ENCODE data around the gene CPNE7.
A peak's percentile ranks its signal among the peaks of the same experiment; 100 is the strongest.
"Not testable (repeated sequence)": the region's sequence is repeated elsewhere in the genome, so short reads cannot be mapped to it uniquely, and the experiment has no call there.

The CPNE7 gene

GRCh38 chr16:89570983-89571598 lies 4.5 kb upstream of the CPNE7 start:
- H3K36me3 ChIP-seq (ENCODE audit: insufficient read depth, low read length); H3K4me3 ChIP-seq (ENCODE audit: low read length); H3K9ac ChIP-seq (ENCODE audit: low read depth, low read length); H3K4me1 ChIP-seq (ENCODE audit: insufficient read depth, low read length); H3K9me3 ChIP-seq (ENCODE audit: insufficient read depth, low read depth, low read length); H3K27ac ChIP-seq (ENCODE audit: low read depth, low read length): not testable (repeated sequence)
- H3K27me3 ChIP-seq (ENCODE audit: insufficient read depth, low read length): peaks cover 20% of the 10 kb centered on the region
- 84% methylated on average over 36 of the region's 36 CpGs for WGBS

DNA sequence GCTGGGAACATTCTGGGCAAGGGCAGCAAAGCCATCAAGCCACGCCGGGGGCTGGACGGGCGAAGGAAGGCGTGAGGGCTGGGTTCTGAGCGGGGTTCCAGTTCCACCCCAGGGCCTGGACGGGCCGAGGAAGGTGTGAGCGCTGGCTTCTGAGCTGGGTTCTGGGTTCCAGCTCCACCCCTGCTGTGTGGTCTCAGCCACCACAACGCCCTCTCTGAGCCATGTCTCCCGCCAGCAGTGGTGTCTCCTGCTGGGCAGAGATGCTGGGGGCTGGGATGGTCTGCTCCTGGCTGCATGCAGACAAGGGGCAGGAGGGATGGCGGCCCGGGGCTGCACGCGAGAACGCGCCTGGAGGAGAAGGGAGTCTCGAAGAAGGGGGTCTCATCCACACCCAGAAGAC lies 3.9 kb upstream of the CPNE7 start:
- peaks cover 7% of the 10 kb centered on the region; the same call in 1 of the 2 replicates for H3K4me1 ChIP-seq (ENCODE audit: insufficient read depth, low read length)
- no peaks in the 10 kb centered on the region for H3K9me3 ChIP-seq (ENCODE audit: insufficient read depth, low read depth, low read length)
- H3K27me3 ChIP-seq (ENCODE audit: insufficient read depth, low read length): peaks cover 25% of the 10 kb centered on the region
- no peak overlapping the region for H3K27ac ChIP-seq (ENCODE audit: low read depth, low read length)
- H3K9ac ChIP-seq (ENCODE audit: low read depth, low read length): no peak overlapping the region
- no peak overlapping the region for H3K4me3 ChIP-seq (ENCODE audit: low read length)
- H3K36me3 ChIP-seq (ENCODE audit: insufficient read depth, low read length): no peaks in the 10 kb centered on the region
- 86% methylated on average over 18 of the region's 18 CpGs for WGBS

DNA sequence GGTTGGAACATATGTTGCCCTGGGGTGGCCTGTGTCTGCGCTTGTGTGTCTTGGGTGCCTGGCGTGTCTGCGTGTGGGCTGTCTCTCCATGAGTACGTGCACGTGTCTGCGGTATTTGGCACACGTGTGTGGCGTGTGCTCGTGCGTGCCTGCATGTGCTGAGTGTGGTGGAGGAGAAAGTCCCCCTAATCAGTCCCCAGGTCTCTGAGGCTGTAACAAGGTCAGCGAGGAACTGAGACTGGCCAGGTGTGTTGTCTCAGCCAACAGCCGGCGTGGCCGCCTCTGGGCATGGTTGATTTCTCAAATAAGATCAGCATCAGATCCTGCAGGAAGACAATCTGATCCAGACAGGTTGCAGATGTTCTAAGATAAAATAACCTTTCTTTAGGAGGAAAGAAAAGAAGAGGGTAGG lies 3.5 kb upstream of the CPNE7 start:
- WGBS: 92% methylated on average over 14 of the region's 14 CpGs
- Histone ChIP-seq H3K9ac (ENCODE audit: low read depth, low read length) (no peak overlapping the region), H3K36me3 (ENCODE audit: insufficient read depth, low read length) (no peaks in the 10 kb centered on the region), H3K4me3 (ENCODE audit: low read length) (no peak overlapping the region), H3K4me1 (ENCODE audit: insufficient read depth, low read length) (peaks cover 7% of the 10 kb centered on the region; the same call in 1 of the 2 replicates), H3K27me3 (ENCODE audit: insufficient read depth, low read length) (peaks cover 30% of the 10 kb centered on the region), H3K9me3 (ENCODE audit: insufficient read depth, low read depth, low read length) (no peaks in the 10 kb centered on the region), H3K27ac (ENCODE audit: low read depth, low read length) (no peak overlapping the region)

GRCh38 chr16:89572485-89573205 lies 2.9 kb upstream of the CPNE7 start:
- Histone ChIP-seq H3K4me1 (ENCODE audit: insufficient read depth, low read length) (peaks cover 7% of the 10 kb centered on the region; the same call in 1 of the 2 replicates), H3K36me3 (ENCODE audit: insufficient read depth, low read length) (no peaks in the 10 kb centered on the region), H3K9me3 (ENCODE audit: insufficient read depth, low read depth, low read length) (no peaks in the 10 kb centered on the region), H3K27me3 (ENCODE audit: insufficient read depth, low read length) (peaks cover 36% of the 10 kb centered on the region), H3K27ac (ENCODE audit: low read depth, low read length) (no peak overlapping the region), H3K4me3 (ENCODE audit: low read length) (no peak overlapping the region), H3K9ac (ENCODE audit: low read depth, low read length) (no peak overlapping the region)
- 89% methylated on average over 19 of the region's 19 CpGs for WGBS

GRCh38 chr16:89573826-89574680 lies 1.5 kb upstream of the CPNE7 start:
- WGBS: 67% methylated on average over 31 of the region's 31 CpGs
- H3K4me1 ChIP-seq (ENCODE audit: insufficient read depth, low read length): peaks cover 7% of the 10 kb centered on the region; the same call in 1 of the 2 replicates
- peak overlapping the region; percentile 51; the same call in 1 of the 2 replicates for H3K9ac ChIP-seq (ENCODE audit: low read depth, low read length)
- H3K9me3 ChIP-seq (ENCODE audit: insufficient read depth, low read depth, low read length): no peaks in the 10 kb centered on the region
- no peak overlapping the region for H3K27ac ChIP-seq (ENCODE audit: low read depth, low read length)
- H3K36me3 ChIP-seq (ENCODE audit: insufficient read depth, low read length): no peaks in the 10 kb centered on the region
- H3K27me3 ChIP-seq (ENCODE audit: insufficient read depth, low read length): peaks cover 37% of the 10 kb centered on the region
- H3K4me3 ChIP-seq (ENCODE audit: low read length): peak overlapping the region; percentile 66

GRCh38 chr16:89574681-89575246 lies 794 bp upstream of the CPNE7 start:
- H3K27ac ChIP-seq (ENCODE audit: low read depth, low read length): no peak overlapping the region
- peak overlapping the region; percentile 51; the same call in 1 of the 2 replicates for H3K9ac ChIP-seq (ENCODE audit: low read depth, low read length)
- 2% methylated on average over 55 of the region's 55 CpGs for WGBS
- peaks cover 5% of the 10 kb centered on the region for H3K36me3 ChIP-seq (ENCODE audit: insufficient read depth, low read length)
- H3K4me1 ChIP-seq (ENCODE audit: insufficient read depth, low read length): peaks cover 7% of the 10 kb centered on the region; the same call in 1 of the 2 replicates
- peak overlapping the region; percentile 66 for H3K4me3 ChIP-seq (ENCODE audit: low read length)
- peaks cover 37% of the 10 kb centered on the region for H3K27me3 ChIP-seq (ENCODE audit: insufficient read depth, low read length)
- H3K9me3 ChIP-seq (ENCODE audit: insufficient read depth, low read depth, low read length): no peaks in the 10 kb centered on the region

- Histone ChIP-seq H3K36me3 (ENCODE audit: insufficient read depth, low read length) (peaks cover 5% of the 10 kb centered on the region), H3K27me3 (ENCODE audit: insufficient read depth, low read length) (peaks cover 37% of the 10 kb centered on the region), H3K4me1 (ENCODE audit: insufficient read depth, low read length) (peaks cover 7% of the 10 kb centered on the region; the same call in 1 of the 2 replicates), H3K4me3 (ENCODE audit: low read length) (peak overlapping the region; percentile 66), H3K27ac (ENCODE audit: low read depth, low read length) (no peak overlapping the region), H3K9me3 (ENCODE audit: insufficient read depth, low read depth, low read length) (no peaks in the 10 kb centered on the region; the same call in 1 of the 2 replicates), H3K9ac (ENCODE audit: low read depth, low read length) (peak overlapping the region; percentile 71)
- 19% methylated on average over 89 of the region's 89 CpGs for WGBS
Observed at GRCh38 chr16:89576153-89577054, 846 bp downstream of the CPNE7 start.

DNA sequence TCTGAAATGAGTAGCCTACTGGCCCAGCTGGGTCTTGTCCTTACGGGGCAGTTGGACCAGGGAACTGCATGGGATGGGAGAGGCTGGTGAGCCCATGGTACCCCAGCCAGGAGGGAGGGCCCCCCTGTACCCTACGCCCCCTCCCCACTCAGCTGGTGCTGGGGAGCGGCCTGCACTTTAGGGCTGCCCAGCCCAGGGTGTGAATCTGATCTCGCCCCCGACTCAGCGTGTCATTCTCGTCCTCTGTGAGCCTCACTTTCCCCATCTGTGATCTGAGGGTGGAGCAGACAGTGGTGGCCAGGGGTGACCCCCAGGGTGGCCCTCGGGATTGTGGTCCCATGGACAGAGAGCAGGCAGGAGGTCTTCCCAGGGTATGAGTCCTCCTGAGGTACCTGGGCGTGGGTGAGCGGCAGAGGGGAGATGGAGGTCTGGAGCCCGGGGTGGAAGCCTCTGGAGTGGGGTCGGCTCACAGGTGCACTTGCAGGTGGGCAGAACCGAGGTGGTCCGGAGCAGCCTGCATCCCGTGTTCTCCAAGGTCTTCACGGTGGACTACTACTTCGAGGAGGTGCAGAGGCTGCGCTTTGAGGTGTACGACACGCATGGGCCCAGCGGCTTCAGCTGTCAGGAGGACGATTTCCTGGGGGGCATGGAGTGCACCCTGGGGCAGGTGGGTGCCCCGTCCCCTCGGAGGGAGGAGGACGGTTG lies 1.6 kb downstream of the CPNE7 start:
- H3K9me3 ChIP-seq (ENCODE audit: insufficient read depth, low read depth, low read length): no peaks in the 10 kb centered on the region; the same call in 1 of the 2 replicates
- H3K27ac ChIP-seq (ENCODE audit: low read depth, low read length): no peak overlapping the region
- peaks cover 10% of the 10 kb centered on the region for H3K36me3 ChIP-seq (ENCODE audit: insufficient read depth, low read length)
- peaks cover 37% of the 10 kb centered on the region for H3K27me3 ChIP-seq (ENCODE audit: insufficient read depth, low read length)
- 89% methylated on average over 25 of the region's 25 CpGs for WGBS
- H3K4me3 ChIP-seq (ENCODE audit: low read length): no peak overlapping the region; the same call in 1 of the 2 replicates
- H3K4me1 ChIP-seq (ENCODE audit: insufficient read depth, low read length): peaks cover 7% of the 10 kb centered on the region; the same call in 1 of the 2 replicates
- H3K9ac ChIP-seq (ENCODE audit: low read depth, low read length): no peak overlapping the region

DNA sequence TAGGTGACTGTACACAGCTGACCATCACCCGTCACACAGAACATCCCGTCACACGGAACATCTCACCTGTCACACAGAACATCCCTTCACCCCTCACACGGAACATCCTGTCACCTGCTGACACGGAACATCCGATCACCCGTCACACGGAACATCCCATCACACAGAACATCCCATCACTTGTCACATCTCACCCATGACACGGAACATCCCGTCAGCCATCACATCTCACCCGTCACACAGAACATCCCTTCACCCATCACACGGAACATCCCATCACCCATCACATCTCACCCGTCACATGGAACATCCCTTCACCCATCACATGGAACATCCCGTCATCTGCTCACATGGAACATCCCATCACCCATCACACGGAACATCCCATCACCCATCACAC lies 3.8 kb downstream of the CPNE7 start:
- H3K9ac ChIP-seq (ENCODE audit: low read depth, low read length): no peak overlapping the region
- peaks cover 11% of the 10 kb centered on the region for H3K36me3 ChIP-seq (ENCODE audit: insufficient read depth, low read length)
- H3K27me3 ChIP-seq (ENCODE audit: insufficient read depth, low read length): peaks cover 33% of the 10 kb centered on the region
- H3K4me1 ChIP-seq (ENCODE audit: insufficient read depth, low read length): peaks cover 2% of the 10 kb centered on the region; the same call in 1 of the 2 replicates
- no peak overlapping the region for H3K4me3 ChIP-seq (ENCODE audit: low read length)
- 88% methylated on average over 15 of the region's 15 CpGs for WGBS
- no peak overlapping the region for H3K27ac ChIP-seq (ENCODE audit: low read depth, low read length)
- no peaks in the 10 kb centered on the region; the same call in 1 of the 2 replicates for H3K9me3 ChIP-seq (ENCODE audit: insufficient read depth, low read depth, low read length)

Measured in HUES64 (cell line).